RKO (cell line): ENCODE results near the gene FYN.
"Not testable (repeated sequence)": the region's sequence is repeated elsewhere in the genome, so short reads cannot be mapped to it uniquely, and the experiment has no call there.

ENCODE experiments used
- DNase-seq: peaks from one replicate; pipeline ENCODE4 v3.0.0-alpha.2; 2016; ENCODE audit warnings: low spot score

Gene FYN

DNA sequence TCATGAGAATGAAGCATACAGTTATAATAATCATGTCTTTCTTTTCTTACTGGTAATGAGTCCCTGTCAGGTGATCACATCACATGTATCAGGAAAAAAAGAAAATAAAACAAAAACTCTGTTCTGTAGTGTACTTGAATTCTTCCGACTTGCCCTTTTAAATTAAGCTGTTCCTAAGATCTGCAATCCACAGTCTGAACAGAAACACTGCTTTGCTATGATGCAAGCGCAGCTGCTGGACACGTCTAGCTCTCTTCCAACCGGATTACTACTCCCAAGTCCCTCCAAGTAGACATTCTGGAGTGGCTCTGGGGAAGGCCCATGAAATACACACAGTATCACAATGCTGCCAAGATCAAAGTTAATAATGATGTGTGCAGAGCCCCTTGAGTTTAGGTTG is 83.7 kb downstream of the FYN start:
- DNase-seq: no peak

DNA sequence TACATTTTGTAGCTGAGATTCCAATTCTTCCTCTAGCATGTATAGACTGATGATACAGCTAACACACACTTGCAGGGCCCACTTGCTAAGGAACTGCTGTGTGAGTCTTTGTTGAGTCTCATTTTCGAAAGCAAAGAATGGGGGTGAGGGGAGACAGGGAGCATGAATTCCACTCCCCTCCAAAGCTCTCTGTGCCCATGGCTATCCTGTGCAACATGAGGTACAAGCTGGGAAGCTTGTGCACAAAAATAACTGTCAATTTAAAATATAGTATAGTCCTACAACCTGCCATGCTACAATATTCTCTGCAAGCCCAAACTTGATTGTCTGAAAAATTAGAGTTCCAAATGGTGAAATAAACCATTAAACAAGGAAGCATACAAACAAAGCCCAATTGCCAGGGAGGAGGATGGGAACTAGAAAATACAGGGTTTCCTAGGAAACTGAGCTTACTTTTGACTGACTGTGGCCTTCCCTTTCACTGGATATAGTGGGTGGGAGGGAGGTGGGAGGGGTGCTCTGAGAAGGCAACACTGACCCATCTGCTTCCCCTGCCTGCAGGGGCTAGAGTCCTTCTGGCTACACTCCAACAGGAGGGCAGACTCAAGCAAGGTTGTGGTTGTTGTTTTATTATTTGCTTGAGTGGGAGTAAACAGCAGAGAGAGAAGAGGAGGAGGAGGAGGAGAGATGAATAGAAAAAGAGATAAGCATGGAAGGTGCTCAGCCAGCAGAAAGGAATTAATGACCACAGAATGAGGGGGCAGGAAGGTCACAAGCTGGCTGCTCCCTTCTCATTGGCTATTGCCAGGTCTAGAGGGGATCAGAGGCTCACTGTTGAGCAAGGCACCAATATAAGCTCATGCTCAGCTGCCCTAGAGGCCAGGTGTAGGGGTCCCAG is 84.6 kb downstream of the FYN start:
- no peak for DNase-seq

DNA sequence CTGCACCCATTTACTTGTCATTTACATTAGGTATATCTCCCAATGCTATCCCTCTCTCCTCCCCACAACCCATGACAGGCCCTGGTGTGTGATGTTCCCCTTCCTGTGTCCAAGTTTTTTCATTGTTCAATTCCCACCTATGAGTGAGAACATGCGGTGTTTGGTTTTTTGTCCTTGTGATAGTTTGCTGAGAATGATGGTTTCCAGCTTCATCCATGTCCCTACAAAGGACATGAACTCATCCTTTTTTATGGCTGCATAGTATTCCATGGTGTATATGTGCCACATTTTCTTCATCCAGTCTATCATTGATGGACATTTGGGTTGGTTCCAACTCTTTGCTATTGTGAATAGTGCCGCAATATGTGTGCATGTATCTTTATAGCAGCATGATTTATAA is 87.1 kb downstream of the FYN start:
- DNase-seq: not testable (repeated sequence)

DNA sequence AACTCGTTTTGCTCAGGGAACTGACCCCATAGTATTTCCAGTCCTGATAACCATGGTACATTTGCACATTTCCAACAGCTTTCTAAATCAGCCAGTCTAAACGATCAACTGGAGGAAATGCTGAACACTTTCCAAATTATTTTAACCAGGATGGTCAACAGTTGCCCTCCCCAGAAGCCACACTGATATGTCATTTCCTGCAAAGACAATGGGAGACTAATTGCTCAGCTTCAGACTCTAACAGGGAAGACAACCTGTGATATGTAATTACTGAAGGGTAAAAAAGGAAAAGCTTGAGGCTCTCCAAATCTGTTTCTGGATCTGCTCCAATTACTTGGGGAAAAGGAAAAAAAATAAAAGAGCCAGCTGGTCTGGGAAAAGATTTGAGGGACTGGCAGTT is 88.8 kb downstream of the FYN start:
- no peak for DNase-seq

DNA sequence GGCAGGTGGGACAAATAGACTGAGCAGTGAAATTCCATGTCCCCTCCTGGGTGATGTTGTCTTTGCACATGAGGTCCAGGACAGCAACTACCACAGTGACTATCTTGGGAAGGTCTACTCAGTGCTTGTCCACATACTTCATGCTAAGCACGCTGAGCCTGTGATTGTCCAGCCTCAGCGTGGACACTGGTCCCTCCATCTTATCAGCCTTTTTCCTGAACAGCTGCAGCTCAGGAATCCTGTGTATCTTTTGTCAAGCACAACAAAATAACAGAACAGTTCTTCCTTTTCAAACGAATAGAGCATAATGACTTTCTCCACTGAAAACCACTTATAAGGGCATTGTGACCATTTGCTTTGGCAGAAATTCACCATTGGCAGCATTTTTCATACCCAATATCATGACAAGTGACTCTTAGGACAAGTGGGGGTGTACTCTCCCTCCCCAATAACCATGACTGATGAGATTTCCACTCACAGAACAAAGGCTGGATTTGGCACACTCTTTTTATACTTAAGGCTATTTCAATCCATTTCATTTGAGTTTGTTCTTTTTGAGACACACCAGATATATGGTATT is 90.3 kb downstream of the FYN start:
- DNase-seq: no peak

DNA sequence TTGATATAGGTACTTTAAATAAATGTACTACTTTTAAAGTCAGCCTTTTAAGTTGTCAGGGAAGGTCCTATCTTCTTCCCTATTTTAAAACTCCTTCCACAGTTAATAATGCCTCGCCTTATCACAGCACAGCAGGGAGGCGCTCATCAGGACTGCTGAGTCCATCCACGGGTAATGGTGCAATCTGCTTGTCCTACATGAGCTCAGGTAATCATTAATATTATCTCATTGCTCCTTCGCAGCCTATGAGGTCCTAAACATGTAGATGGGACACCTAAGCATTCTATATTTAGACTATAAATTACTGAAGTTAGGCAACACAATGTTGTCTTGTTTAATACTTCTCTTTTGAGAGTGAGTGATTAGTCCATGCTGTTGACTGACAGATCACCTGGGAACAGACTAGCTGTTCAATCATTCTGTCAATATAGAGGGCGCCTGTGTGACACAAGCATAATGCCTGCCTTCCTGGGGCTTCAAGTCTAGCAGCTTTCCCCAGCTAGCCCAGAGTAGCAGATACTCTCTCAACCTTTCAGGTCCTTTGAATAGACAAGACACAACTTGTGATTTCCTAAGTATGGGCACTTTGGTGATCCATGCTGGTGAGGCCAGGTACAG is 91.0 kb downstream of the FYN start:
- no peak for DNase-seq

DNA sequence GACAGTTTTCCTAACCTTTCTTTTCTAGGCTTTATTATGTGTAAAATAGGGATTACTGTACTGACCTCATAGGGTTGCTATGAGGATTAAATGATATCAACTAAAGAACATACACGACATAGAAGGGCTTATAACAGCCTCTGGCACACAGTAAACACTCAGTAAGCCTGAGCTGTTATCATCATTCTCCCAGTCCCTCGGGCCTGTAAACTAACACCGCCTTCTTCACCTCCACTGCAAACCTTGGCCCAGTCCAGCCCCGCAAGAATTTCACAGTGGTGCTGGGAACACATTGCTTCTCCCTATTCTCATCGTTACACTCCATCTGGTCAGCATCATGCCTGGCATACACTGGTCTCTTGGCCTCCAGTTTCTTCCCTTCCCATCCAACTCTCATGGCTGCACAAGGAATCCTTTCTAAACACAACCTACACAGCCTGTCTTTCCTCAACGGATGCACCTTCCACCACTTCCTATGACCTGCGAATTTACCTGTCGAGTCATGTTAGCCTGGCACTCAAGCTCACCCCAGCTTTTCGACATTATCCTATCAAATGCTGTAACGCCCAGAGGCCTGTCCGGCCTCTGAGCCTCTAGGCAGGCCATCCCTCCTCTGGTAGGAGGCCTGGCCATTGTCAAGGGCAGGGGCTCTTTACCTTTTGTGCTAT is 92.1 kb downstream of the FYN start:
- DNase-seq: no peak

DNA sequence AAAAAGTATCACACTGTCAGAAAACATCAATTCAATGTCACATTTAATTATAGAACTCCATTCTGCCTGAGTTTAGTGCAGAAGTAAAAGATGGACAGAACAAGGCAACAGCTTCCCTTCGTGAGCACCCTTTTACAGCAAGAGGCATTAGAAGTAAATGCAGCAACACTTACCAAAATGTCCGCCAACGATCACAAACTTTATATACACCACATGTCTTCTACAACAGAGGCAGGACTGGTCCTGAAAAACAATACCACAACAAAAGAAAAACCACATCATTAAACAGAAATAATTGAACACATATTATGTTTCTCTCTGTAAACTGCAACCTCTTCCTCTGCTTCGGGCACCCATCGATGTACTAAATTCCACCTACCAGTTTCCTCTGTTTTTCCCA is 92.9 kb downstream of the FYN start:
- no peak for DNase-seq

DNA sequence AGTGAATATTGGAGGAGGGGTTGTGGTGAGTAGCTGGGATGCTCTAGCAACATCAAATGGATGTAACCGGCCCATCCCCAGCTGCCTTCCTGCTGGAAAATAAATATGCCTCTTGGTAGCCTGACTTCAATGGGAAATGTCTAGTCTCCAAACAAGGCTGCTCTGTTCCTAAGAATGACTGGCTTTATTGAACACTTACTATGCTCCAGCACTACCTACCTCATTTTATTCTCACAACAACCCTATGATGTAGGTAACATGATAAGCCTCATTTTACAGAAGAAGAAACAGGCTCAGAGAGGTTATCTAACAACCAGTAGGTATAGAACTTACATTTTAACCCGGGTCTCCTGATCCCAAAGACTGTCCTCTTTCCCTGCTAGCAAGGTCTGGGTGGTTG is 93.6 kb downstream of the FYN start:
- DNase-seq: no peak

DNA sequence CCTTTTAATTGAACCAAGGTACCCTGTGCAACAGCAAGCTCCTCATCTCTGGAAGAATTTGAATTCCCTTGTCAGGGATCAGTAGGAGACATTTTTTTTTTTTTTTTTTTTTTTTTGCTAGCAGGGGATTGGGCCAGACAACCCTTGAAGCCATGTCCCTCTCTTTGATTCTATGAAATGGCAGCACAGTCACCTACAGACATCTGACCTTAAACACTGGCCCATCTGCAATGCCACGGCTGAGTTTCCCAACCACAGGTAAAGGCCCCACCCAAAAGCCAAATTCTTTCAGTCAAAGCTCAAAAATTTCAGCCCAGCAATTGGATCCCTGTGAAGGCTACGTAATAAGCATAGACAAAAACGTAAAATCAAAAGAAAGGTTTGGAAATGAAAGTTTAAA is 94.2 kb downstream of the FYN start:
- no peak for DNase-seq

DNA sequence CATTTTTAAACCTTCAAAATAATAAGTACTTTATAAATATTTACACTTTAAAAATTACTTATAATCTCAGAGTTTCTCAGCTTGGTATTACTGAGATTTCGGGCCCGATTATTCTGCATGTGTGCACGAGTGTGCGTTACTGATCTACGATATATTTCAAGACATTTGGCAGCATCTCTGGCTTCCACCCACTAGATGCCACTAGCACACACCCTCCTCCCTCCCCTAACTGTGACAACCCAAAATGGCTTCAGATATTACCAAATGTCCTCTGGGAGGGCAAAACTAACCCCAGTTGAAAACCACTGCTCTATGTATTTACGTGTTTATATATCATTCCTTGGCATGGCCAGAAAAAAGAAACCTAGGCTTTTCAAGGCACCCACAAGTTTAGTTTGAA is 95.9 kb downstream of the FYN start:
- no peak for DNase-seq

DNA sequence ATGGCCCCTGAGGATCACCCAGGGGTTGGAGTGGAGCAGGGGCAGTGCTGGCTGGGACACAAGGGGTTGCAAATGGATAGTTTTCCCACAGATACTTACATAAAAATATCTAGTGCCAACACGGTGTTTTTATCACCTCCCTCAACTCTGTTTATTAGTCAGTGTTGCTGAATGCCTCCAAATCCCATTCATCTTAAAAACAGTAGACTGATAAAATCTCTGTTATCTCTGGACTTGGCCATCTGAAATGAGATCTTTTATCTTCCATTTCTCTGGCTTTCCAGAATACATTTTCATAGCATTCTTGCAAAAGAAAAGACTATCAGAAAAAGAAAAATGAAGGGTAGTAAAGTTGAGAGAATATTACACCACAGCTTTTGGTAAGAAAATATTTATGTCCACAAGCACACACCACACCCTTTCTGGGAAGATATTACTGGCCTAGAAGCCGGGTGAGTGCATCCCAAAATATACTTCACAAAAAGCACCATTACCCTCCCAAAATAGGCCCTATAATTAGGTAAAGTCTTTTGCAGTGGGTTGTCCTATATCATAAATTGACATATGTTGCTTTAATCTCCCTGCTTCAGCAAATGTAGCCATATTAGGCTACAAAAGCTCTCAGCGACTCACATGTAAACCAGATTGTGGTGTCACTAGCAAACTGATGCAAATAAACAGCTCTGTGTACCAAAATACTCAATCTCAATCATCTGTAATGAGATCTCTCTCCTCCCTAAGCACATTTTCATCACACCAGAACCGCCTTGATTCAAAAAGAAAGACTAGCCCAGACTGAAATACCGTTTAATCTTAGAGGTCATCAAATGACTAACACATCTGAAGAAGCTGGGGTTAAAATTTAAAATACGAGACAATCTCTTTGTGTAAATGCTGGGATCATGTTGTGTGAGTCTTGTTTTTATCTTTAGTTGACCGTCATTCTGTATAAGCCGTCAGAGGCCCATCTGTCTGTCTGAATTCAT is 96.7 kb downstream of the FYN start:
- no peak for DNase-seq

DNA sequence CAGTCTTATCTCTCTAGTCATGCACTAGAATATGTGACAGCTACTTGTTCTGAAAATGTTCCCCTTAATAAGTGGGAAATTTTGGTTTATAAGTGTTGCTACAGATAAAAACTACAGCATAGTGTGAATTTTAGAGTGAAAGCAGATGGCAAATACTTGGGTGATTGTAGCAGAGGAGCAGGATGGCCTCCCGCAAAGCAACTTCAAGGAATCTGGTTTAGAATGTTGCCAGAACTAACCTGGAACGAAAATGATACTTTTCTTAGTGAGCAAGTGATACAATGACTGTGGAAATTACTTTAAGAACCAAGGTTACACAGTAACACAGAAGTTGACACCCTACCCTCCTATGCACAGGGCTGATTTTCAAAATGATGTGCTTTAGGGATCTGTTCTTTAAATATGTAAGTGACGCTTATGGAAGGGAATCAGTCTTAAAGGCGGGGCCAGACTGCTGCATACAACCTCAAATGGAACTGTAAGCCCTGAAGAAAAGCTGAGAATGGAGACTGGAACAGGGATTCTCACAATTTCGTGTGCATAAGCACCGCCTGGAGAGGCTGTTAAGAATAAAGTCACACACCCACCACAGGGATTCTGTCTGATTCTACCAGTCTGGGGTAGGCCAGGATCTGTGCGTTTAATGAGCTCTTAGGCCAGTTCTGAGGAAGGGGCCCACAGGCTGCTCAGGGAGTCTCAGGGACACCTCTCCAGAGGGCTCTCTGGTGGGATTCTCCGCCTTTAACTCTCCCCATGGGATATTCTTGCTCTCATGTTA is 97.9 kb downstream of the FYN start:
- DNase-seq: no peak

DNA sequence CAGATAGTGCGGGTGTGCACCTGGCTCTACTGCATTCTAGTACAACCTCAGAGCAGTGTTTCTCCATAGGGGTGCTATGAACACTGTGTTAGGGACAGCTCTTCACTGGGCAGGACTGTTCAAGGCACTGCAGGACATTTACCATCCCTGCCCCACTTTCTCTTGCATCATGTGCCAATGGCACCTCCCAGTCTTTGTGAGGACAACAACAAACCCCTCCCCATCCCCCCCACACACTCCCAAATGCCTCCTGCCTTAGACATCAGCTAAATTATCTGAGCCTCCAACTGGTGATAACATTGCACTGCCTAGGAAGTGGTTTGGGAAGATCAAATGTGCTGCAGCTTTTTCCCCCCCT is 98.9 kb downstream of the FYN start:
- DNase-seq: no peak

DNA sequence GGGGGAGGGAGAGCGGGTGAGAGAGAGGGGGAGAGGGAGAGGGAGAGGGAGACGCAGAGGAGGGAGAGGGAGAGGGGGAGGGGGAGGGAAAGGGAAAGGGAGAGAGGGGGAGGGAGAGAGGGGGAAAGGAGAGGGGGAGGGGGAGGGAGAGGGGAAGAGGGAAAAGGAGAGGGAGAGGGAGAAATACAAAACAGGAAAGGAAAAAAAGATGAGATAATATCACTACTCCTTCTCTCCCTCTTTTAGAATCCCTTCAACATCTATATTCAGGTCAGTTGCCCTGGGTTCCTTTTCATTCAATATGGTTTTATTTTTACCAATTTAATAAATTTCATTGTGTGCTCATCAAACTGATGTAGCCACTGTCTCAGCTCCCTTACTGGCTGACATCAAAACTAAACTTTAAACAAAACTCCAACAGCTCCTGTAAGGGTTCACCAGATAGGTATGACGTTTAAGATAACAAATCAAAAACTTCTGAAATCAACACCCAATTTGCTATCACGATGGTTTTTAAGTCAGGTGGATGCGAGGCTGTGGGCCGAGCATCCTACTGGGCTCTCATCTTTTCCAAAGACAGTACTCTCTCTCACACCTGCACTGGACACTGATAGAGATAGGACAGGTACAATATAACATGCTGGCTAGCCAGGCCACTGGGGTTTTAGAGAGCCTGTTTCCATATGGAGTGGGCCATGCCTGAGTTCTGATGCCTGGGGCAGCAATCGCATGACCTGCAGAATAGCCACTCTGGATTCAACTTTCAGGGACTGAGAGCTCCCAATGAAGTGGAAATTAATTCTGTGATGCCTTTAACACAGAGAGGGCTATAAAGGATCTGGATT is 99.5 kb downstream of the FYN start:
- DNase-seq: no peak

DNA sequence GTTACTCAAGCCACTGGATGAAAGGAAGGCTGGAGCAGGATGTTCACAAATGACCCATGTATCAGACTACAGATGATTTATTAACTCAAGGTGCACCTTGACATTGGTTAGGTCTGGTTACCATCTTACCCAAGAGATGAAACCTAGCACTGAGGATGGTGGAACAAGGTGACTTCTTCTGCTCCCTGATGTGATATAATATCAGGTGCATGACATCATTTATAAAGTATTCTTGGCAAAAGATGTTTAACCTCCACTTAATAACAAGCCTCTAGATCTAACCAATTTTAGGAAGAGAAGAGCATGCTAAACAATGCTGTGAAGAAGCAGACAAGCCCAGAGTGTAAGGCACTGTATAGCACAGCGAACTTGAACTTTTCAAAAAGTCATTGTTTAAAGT is 100.9 kb downstream of the FYN start:
- no peak for DNase-seq

DNA sequence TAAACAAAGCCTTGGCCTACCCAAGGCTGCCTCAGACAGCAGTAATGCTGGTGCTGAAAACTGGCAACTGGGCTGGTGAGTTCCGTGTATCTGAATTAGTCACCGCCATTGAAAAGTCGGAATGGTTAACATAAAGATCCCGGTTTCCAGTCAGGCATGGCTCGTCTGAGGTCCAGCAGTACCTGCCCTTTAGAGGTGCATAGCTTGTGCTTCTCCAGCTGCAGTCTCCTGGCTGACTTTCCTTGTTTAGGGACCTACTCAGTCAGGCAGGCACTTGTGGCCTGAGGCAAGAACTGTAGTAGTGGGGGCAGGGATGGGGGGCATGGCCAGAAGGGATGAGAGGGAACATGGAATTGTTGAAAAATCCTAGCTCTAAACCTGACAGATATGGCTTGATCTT is 101.6 kb downstream of the FYN start:
- no peak for DNase-seq

DNA sequence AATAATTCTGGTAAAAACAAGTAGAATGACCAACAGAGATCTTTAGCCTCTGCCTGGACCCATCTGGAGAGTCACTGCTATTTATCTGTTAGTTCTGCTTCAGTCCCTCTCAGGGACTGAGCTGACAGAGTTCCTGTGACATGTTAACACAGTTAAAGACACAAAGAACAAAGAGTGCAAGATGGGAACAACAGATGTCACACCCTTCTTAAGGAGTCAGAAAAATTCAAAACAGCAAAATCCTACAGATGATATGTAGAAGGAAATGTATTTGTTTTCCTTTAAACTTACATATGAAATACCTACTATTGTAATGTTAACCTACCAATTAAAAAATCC is 102.2 kb downstream of the FYN start:
- no peak for DNase-seq

DNA sequence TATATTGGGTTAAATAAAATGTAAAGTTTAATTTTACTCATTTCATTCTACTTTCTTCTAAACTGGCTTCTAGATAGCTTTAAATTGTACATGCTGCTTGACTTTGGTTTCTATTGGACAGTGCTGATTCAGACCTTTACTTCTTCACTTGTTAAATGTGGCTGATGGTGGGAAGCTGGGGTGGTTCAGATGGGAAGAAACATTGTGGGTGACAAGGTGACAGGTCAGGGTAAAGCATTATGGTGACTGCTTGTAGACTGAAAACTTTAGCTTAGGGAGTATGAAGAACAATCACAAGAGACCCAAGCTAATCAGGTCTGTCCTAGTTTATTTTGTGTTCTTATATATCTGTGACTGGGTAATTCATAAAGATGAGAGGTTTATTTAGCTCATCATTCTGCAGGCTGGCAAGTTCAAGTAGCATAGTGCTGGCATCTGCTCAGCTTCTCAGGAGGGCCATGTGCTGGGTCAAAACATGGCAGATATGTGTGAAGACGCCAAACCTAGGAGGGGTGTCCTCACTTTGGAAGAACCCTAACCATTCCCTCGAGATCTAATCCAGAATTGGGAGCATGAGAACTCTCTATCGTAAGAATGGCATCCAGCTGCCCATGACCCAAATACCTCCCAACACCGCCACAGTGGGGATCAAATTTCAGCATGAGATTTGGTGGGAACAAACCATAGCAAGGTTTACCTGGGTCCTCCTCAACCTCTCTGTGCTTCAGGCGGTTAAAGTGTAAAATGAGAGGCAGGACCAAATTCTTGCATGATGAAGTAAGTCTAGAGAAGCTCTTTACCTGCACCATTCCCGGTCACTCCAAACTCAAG is 102.8 kb downstream of the FYN start:
- DNase-seq: no peak
